Stimulated activated CD8-positive, alpha-beta memory T cell treated with anti-CD3 and anti-CD28 coated beads, Interleukin-4, amount 100 ng/mL, for 48 hours (primary cell): ENCODE data around the gene SH2B3.
"Not testable (repeated sequence)": the region's sequence is repeated elsewhere in the genome, so short reads cannot be mapped to it uniquely, and the experiment has no call there.

Experiments
- DNase-seq: peaks from one replicate; pipeline ENCODE4 v3.0.0-alpha.2; 2020

Gene SH2B3

DNA sequence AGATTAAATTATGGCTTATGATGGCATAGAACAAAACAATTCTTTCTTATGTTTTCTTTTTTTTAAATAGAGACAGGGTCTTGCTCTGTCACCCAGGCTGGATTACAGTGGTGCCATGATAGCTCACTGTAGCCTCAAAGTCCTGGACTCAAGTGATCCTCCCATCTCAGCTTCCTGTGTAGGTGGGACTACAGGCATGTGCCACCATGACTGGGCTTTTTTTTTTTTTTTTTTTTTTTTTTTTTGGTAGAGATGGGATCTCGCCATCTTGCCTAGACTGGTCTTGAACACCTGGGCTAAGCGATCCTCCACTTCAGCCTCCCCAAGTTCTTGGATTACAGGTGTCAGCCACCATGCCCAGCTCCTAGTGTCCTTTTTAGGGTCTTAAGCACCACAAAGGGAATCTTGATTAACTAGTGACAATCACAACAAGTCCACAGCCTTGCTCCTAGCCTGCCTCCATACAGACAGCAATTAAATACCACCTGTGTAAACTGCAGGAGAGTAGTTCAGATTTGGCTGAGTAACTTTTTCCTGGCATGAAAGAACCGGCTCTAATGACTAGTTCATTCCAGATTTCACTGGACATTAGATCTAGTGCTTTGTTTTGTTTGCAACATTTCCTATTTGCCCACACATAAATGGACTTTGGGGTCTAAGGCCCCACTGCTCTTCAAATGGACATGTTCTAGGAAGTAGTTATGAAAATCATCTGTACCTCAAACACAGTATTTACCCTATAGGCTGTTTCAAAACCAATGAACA lies 61.6 kb downstream of the SH2B3 start:
- no peak for DNase-seq

DNA sequence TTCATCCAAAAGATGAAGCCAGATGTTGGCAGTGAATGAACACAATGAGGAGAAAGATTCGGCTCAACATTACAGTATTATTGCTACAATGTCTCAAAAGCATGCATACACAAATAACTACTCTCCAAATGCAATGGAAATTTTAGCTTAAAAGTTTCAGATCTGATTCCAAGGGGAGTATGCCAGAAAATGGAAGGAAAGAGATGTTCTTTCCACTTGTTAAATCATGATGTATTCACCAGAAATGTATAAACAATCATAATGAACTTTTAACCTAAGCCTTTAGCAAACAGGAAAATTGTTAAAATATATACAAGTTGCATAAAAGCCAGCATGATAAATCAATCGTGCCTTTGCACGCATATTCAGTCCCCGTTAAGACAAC lies 62.1 kb downstream of the SH2B3 start:
- DNase-seq, result no peak

DNA sequence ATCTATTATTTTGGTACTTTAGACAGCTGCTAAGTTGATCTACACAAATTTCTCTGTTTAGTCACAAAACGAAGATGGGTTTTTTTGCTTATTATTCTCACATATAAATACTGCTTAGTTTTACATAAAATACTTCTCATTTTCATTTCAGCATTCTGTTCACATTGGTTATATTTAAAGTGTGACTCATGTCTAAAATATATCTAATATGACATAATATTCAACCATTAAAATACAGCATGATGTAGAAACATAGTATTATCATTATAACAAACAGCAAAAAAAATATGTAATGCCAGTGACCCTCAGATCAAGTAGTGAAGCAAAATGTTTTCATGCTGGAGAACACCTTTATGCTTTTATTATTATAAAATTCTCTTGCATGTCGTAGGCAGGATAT lies 63.7 kb downstream of the SH2B3 start:
- no peak for DNase-seq

DNA sequence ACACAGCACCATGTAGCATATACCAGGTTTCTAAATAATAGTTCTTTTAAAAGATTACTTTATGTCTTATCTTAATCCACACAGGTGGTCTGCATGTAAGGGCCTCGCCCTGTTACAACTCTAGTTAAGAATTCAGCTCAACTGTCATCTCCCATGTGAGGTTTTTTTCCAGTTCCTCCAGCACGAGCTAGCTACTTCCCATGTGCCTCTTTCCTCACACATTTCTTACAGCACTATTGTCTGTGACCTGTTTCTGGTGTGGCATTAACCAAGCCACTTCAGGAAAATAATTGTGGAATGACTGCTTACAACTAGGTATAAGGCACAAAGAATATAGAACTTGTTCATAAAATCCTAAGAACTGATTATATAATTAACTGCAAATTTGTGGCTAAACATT lies 65.5 kb downstream of the SH2B3 start:
- no peak for DNase-seq

DNA sequence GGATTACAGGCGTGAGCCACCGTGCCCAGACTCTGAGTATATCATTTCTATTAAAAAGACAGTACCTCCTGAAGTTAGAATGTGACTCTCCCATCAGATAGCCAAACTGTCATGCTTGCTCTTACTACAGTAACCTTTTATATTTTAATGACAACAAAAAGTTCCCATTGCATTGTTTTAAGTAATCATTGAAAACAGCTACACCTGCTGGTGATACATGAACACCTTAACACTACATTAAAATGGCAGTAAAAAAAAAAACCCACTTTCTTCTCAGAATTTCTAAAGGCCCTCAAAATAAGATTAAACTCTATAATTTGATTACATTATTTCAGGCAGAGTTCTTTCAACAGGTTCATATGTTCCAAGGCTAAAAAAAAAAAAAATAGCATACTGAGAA lies 76.7 kb downstream of the SH2B3 start:
- no peak for DNase-seq

DNA sequence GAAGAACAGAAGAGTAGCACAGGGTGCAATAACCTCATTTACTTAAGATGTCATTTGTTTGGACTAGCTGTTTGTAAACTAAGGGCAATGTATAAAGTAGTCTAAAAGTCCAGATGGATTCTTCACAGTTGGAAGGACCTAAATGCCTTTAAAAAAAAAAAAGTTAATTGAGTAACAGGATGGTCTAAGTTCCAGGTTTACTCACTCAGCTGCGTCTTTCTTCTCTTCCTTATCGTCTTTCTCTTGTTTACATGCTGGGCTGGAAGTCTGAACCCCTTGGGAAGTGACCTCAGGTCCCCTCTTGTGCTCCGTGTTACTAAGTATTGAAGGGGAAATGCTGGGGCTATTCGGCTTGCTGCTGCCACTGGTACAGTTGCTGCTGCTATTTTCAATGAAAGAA lies 82.5 kb downstream of the SH2B3 start:
- no peak for DNase-seq

DNA sequence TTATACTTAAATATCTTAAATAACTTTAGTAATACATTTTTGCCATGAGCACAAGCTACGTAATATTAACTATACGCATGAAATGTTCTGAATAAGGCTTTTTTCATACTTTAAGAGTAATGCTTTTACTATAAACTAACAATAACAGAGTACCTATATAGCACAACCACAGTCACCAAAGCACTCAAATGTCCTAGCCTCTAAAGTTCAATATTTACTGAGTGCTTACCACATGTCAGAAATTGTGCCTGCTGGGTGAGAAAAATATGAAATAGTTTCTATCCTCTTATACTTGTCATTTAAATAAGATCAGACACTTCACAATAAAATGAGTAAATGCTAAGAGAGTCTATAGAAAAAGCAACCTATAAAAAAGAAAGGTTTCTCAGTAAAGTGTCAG lies 83.1 kb downstream of the SH2B3 start:
- DNase-seq, result no peak

DNA sequence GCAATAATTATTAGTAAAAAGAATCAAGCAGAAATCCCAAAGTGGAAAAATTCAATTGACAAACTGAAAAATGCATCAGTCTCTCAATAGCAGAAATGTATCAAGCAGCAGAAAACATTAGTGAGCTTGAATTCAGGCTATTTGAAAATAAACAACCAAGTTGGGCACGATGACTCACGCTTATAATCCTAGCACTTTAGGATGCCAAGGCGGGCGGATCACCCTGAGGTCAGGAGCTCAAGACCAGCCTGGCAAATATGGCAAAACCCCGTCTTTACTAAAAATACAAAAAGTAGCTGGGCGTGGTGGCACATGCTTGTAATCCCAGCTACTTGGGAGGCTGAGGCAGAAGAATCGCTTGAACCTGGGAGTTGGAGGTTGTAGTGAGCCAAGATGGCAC lies 87.3 kb downstream of the SH2B3 start:
- not testable (repeated sequence) for DNase-seq

DNA sequence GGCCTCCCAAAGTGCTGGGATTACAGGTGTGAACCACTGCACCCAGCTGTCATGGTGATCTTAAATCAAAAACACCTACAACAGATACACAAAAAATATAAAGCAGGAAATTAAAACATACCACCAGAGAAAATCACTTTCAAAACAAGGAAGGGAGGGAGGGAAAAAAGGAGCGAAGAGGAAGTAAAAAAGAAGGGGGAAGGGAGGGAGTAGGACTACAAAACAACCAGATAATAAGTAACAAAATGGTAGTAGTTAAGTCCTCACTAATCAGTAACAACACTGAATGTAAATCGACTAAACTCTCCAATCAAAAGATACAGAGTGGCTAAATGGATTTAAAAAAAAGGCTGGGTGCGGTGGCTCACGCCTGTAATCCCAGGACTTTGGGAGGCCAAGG lies 89.0 kb downstream of the SH2B3 start:
- no peak for DNase-seq
